ENCODE measurements around the gene NR2F1-AS1.

DNA sequence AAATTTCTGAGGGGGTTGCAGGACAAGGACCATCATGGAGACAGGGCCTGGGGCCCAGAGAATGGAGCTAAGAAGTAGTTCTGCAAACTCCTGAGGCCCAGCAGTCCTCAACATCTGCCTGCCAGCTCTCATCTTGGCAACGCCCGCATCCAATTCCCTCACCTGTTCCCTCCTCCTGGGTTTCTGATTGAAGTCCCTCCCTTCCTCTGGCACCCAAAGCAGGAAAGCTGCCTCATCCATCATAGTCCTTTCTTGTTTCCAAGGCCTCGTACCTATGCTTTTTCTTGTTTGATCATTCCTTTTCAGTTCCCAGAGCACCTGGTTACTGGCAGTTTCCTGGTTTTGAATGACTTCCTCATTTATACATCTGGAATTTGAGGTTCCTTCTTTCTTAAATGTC lies 181.3 kb downstream of the NR2F1-AS1 start:
- TF ChIP-seq EZH2 (IDR thresholded peaks at IDR 0.05; ENCODE audit: borderline replicate concordance, low read depth, low read length, severe bottlenecking) (no peak), POLR2A (IDR thresholded peaks at IDR 0.05; ENCODE audit: low read depth, low read length) (no peak), MYC (IDR thresholded peaks at IDR 0.05; ENCODE audit: low read depth, low read length) (no peak), POLR2AphosphoS5 (IDR thresholded peaks at IDR 0.05; ENCODE audit: insufficient read depth, low read depth, low read length) (no peak), MAX (IDR thresholded peaks at IDR 0.05; ENCODE audit: insufficient read depth, insufficient read length) (no peak), JUN (IDR thresholded peaks at IDR 0.05; ENCODE audit: borderline replicate concordance, insufficient read depth, insufficient read length, low read depth) (no peak)
- TF ChIP-seq, protein P1, sequence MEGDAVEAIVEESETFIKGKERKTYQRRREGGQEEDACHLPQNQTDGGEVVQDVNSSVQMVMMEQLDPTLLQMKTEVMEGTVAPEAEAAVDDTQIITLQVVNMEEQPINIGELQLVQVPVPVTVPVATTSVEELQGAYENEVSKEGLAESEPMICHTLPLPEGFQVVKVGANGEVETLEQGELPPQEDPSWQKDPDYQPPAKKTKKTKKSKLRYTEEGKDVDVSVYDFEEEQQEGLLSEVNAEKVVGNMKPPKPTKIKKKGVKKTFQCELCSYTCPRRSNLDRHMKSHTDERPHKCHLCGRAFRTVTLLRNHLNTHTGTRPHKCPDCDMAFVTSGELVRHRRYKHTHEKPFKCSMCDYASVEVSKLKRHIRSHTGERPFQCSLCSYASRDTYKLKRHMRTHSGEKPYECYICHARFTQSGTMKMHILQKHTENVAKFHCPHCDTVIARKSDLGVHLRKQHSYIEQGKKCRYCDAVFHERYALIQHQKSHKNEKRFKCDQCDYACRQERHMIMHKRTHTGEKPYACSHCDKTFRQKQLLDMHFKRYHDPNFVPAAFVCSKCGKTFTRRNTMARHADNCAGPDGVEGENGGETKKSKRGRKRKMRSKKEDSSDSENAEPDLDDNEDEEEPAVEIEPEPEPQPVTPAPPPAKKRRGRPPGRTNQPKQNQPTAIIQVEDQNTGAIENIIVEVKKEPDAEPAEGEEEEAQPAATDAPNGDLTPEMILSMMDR (IDR thresholded peaks at IDR 0.05; ENCODE audit: extremely low read depth in 1 of 2, insufficient read depth in 1 of 2, low read depth in 1 of 2, low read length in 2 of 2): no peak
